K562 (cell line): ENCODE results near the gene FAM193A. TPM values are rescaled to one million over a fixed set of nuclear protein-coding genes. Genes with fewer than 3 reads are reported as not detected.

Experiments used
- ARHGAP35 ChIP-seq: fragments of 450-650 bp; IDR thresholded peaks from 2 replicates; pipeline ENCODE4 v1.6.1; 2018; ENCODE audit not compliant: partially characterized antibody
- BRF1 ChIP-seq: IDR thresholded peaks from 3 replicates; pipeline ENCODE4 v1.6.1; 2011; ENCODE audit warnings: borderline replicate concordance, mild to moderate bottlenecking; ENCODE audit not compliant: insufficient read length; ENCODE audit errors: extremely low read depth
- CEBPG ChIP-seq, 3 experiments: fragments of 200-800 bp in 1 of 3; sonication (Bioruptor generic) in 1 of 3; sonication (generic) in 1 of 3; formaldehyde crosslinking in 1 of 3; IDR thresholded peaks in 2 of 3; conservative IDR thresholded peaks in 1 of 3; 2 replicates each; pipeline versions ENCODE4 v1.6.1 to v1.8.0; 2016 to 2022; ENCODE audit warnings: missing compliant biosample characterization in 2 of 3, missing genetic modification characterization in 2 of 3, mild to moderate bottlenecking in 1 of 3, missing genetic modification reagents in 1 of 3
- CREB1 ChIP-seq, 2 experiments: sonication (generic) in 1 of 2; formaldehyde crosslinking in 1 of 2; IDR thresholded peaks; 2 replicates each; pipeline versions ENCODE4 v1.6.1 to v1.8.0; 2012 to 2022; ENCODE audit warnings: inconsistent platforms in 1 of 2, mild to moderate bottlenecking in 1 of 2, missing genetic modification reagents in 1 of 2, moderate library complexity in 1 of 2
- DPF2 ChIP-seq: fragments of 450-650 bp; IDR thresholded peaks from 2 replicates; pipeline ENCODE4 v1.6.1; 2016
- ETV5 ChIP-seq: sonication (generic); formaldehyde crosslinking; IDR thresholded peaks from 2 replicates; pipeline ENCODE4 v1.4.0; 2020; ENCODE audit warnings: low read depth, mild to moderate bottlenecking, missing genetic modification reagents
- HMG20B ChIP-seq: fragments of 250-450 bp; sonication (Bioruptor Pico); IDR thresholded peaks from 2 replicates; pipeline ENCODE4 v1.5.0; 2021; ENCODE audit warnings: mild to moderate bottlenecking
- JUND ChIP-seq, 2 experiments: IDR thresholded peaks; 2 replicates in 1 of 2; 3 replicates in 1 of 2; pipeline ENCODE4 v1.6.1; 2011; ENCODE audit warnings: borderline replicate concordance in 2 of 2, low read depth in 2 of 2, low read length in 2 of 2, improper control_type of control experiment in 1 of 2, missing biosample characterization in 1 of 2, missing genetic modification characterization in 1 of 2, missing genetic modification reagents in 1 of 2
- MED1 ChIP-seq: sonication (generic); formaldehyde crosslinking; IDR thresholded peaks from 2 replicates; pipeline ENCODE4 v1.8.1; 2023; ENCODE audit warnings: missing genetic modification reagents, borderline replicate concordance
- NFE2 ChIP-seq: IDR thresholded peaks from 2 replicates; pipeline ENCODE4 v1.6.1; 2014; ENCODE audit warnings: antibody characterized with exemption, low read depth
- NR4A1 ChIP-seq, 2 experiments: fragments of 250-450 bp in 1 of 2; fragments of 450-650 bp in 1 of 2; sonication (Bioruptor Pico) in 1 of 2; IDR thresholded peaks; 2 replicates each; pipeline versions ENCODE4 v1.4.0 to v1.6.1; 2016 to 2020; ENCODE audit warnings: mild to moderate bottlenecking in 2 of 2, missing compliant biosample characterization in 1 of 2, missing genetic modification characterization in 1 of 2, moderate library complexity in 1 of 2
- PCBP1 ChIP-seq: fragments of 200-400 bp; formaldehyde crosslinking; IDR thresholded peaks from 2 replicates; pipeline ENCODE4 v1.6.1; 2018; ENCODE audit warnings: mild to moderate bottlenecking, low read depth, low read length; ENCODE audit not compliant: poor library complexity, severe bottlenecking
- PHB2 ChIP-seq: fragments of 450-650 bp; IDR thresholded peaks from 2 replicates; pipeline ENCODE4 v1.6.1; 2017; ENCODE audit warnings: low read depth
- POLR2H ChIP-seq: IDR thresholded peaks from 2 replicates; pipeline ENCODE4 v1.6.1; 2016; ENCODE audit warnings: missing genetic modification characterization, low read depth, mild to moderate bottlenecking, control low read depth, missing compliant biosample characterization, moderate library complexity
- SMARCA5 ChIP-seq: fragments of 450-650 bp; IDR thresholded peaks from 2 replicates; pipeline ENCODE4 v1.6.1; 2016
- SRSF7 ChIP-seq: fragments of 200-400 bp; formaldehyde crosslinking; optimal IDR thresholded peaks from 2 replicates; pipeline ENCODE3; 2017; ENCODE audit warnings: mild to moderate bottlenecking, low read depth, low read length
- ZFX ChIP-seq: sonication (generic); formaldehyde crosslinking; IDR thresholded peaks from 2 replicates; pipeline ENCODE4 v1.8.0; 2022; ENCODE audit warnings: mild to moderate bottlenecking, missing genetic modification reagents, moderate library complexity
- polyA plus RNA-seq, 8 experiments: library from polyadenylated mRNA; depleted of rRNA in 4 of 8; stranded (reverse) in 5 of 8; unstranded in 3 of 8; fragments of >200 nt; fragmentation: Nextera tagmentation in 2 of 8; fragmentation: Illumina TruSeq in 1 of 8; extraction: Ambion mirVana in 2 of 8; extraction: Trizol in 1 of 8; gene quantifications; 2 replicates each; pipeline versions ENCODE4 v1.2.1 to v1.2.3, GENCODE V29; 2011 to 2014; ENCODE audit warnings: inconsistent platforms in 1 of 8, missing spikeins in 1 of 8
- total RNA-seq, 7 experiments: library from RNA; depleted of rRNA in 6 of 7; stranded (reverse); fragments of >200 nt in 6 of 7; fragmentation: Illumina TruSeq in 2 of 7; extraction: Trizol in 2 of 7; gene quantifications; 2 replicates each; pipeline versions ENCODE4 v1.2.1 to v1.2.3, GENCODE V29; 2011 to 2021; ENCODE audit warnings: low replicate concordance in 1 of 7
- TF ChIP-seq, protein P1 (sequence below): fragments of 450-650 bp; conservative IDR thresholded peaks from 2 replicates; pipeline ENCODE4 v1.6.1; 2016; ENCODE audit warnings: missing genetic modification characterization, low read depth, mild to moderate bottlenecking, control low read depth, missing compliant biosample characterization
- TF ChIP-seq, protein P2 (sequence below): IDR thresholded peaks from 3 replicates; pipeline ENCODE4 v1.6.1; 2011; ENCODE audit warnings: borderline replicate concordance, mild to moderate bottlenecking; ENCODE audit not compliant: insufficient read length, insufficient read depth
- TF ChIP-seq, protein P3 (sequence below): sonication (generic); formaldehyde crosslinking; IDR thresholded peaks from 2 replicates; pipeline ENCODE4 v1.8.1; 2023; ENCODE audit warnings: mild to moderate bottlenecking, missing genetic modification reagents
- TF ChIP-seq, protein P4 (sequence below): sonication (generic); formaldehyde crosslinking; IDR thresholded peaks from 2 replicates; pipeline ENCODE4 v1.8.1; 2023; ENCODE audit warnings: mild to moderate bottlenecking, missing genetic modification reagents

The FAM193A gene
- total and polyA plus RNA-seq, 9 of the 15 experiments (the other 6 are each of a cell fraction or from before 2014, with no cell fraction given), result 0.46 to 24.6 (median 9.6) TPM

DNA sequence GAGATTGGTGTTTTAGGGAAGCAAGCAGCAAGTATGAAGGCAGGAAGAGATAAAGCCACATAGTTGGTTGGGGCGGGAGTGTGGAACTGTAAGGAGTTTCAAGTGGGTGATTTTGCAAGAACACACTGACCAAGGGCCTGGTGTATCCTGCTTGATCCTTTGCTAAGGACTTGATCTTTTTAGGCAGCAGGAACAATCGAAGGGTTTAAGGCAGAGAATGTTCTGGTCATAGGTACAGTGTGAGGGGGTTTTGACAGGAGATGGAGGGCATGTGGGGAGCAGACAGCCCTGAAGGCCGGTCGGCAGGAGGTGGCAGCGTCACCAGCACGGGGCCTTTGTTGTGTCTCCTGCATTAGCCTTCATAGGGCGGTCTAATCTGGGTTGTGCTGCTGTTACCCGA, 54.7 kb downstream of the FAM193A start (continued):
- TF ChIP-seq ARHGAP35 (no peak), NR4A1 (CRISPR knock-in tag; IDR thresholded peaks at IDR 0.05) (no peak), NR4A1 (tag; IDR thresholded peaks at IDR 0.05) (no peak), PCBP1 (no peak), ZFX (CRISPR knock-in tag) (no peak), DPF2 (peak; percentile 51), SMARCA5 (no peak), PHB2 (no peak), CEBPG (CRISPR knock-in tag; IDR thresholded peaks at IDR 0.05) (no peak), CEBPG (tag; conservative IDR thresholded peaks at IDR 0.05 in 1 of 2, IDR thresholded peaks at IDR 0.05 in 1 of 2) (0 out of 4 replicates have a peak, but pooled peaks of 1 of the 2 experiments have one; percentile 25), BRF1 (no peak), HMG20B (CRISPR knock-in tag) (no peak), SRSF7 (no peak), ETV5 (CRISPR knock-in tag) (0 out of 2 replicates have a peak, but pooled peaks have one; percentile 43), POLR2H (no peak), NFE2 (no peak), JUND (IDR thresholded peaks at IDR 0.05; ENCODE audit: borderline replicate concordance, low read depth, low read length) (no peak), JUND (tag; IDR thresholded peaks at IDR 0.05; ENCODE audit: borderline replicate concordance, low read depth, low read length) (no peak), CREB1 (IDR thresholded peaks at IDR 0.05) (0 out of 2 replicates have a peak, but pooled peaks have one; percentile 34), CREB1 (CRISPR knock-in tag; IDR thresholded peaks at IDR 0.05) (no peak), MED1 (CRISPR knock-in tag) (no peak)
- TF ChIP-seq, protein P1, sequence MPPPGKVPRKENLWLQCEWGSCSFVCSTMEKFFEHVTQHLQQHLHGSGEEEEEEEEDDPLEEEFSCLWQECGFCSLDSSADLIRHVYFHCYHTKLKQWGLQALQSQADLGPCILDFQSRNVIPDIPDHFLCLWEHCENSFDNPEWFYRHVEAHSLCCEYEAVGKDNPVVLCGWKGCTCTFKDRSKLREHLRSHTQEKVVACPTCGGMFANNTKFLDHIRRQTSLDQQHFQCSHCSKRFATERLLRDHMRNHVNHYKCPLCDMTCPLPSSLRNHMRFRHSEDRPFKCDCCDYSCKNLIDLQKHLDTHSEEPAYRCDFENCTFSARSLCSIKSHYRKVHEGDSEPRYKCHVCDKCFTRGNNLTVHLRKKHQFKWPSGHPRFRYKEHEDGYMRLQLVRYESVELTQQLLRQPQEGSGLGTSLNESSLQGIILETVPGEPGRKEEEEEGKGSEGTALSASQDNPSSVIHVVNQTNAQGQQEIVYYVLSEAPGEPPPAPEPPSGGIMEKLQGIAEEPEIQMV (tag), result no peak
- TF ChIP-seq, protein P2, sequence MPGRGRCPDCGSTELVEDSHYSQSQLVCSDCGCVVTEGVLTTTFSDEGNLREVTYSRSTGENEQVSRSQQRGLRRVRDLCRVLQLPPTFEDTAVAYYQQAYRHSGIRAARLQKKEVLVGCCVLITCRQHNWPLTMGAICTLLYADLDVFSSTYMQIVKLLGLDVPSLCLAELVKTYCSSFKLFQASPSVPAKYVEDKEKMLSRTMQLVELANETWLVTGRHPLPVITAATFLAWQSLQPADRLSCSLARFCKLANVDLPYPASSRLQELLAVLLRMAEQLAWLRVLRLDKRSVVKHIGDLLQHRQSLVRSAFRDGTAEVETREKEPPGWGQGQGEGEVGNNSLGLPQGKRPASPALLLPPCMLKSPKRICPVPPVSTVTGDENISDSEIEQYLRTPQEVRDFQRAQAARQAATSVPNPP, result no peak
- TF ChIP-seq, protein P3, sequence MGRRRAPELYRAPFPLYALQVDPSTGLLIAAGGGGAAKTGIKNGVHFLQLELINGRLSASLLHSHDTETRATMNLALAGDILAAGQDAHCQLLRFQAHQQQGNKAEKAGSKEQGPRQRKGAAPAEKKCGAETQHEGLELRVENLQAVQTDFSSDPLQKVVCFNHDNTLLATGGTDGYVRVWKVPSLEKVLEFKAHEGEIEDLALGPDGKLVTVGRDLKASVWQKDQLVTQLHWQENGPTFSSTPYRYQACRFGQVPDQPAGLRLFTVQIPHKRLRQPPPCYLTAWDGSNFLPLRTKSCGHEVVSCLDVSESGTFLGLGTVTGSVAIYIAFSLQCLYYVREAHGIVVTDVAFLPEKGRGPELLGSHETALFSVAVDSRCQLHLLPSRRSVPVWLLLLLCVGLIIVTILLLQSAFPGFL (CRISPR knock-in tag), result no peak
- TF ChIP-seq, protein P4, sequence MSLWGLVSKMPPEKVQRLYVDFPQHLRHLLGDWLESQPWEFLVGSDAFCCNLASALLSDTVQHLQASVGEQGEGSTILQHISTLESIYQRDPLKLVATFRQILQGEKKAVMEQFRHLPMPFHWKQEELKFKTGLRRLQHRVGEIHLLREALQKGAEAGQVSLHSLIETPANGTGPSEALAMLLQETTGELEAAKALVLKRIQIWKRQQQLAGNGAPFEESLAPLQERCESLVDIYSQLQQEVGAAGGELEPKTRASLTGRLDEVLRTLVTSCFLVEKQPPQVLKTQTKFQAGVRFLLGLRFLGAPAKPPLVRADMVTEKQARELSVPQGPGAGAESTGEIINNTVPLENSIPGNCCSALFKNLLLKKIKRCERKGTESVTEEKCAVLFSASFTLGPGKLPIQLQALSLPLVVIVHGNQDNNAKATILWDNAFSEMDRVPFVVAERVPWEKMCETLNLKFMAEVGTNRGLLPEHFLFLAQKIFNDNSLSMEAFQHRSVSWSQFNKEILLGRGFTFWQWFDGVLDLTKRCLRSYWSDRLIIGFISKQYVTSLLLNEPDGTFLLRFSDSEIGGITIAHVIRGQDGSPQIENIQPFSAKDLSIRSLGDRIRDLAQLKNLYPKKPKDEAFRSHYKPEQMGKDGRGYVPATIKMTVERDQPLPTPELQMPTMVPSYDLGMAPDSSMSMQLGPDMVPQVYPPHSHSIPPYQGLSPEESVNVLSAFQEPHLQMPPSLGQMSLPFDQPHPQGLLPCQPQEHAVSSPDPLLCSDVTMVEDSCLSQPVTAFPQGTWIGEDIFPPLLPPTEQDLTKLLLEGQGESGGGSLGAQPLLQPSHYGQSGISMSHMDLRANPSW, result no peak
